ENCODE measurements around the gene ITPR1. TPM values are rescaled to one million over a fixed set of nuclear protein-coding genes. Genes with fewer than 3 reads are reported as not detected.

ITPR1 gene
- total RNA-seq, 1 experiment from 2014 or later: 11.3 TPM

GRCh38 chr3:4633078-4634004 is 140.2 kb downstream of the ITPR1 start:
- intact Hi-C loops (cut with micrococcal nuclease; ENCODE audit: unreplicated experiment): loop anchor here (1.0 to 5.0 kb wide), 5 partner anchors 141 to 1433 kb away; partner anchors contain the start of gene ITPR1
- Histone ChIP-seq H2AFZ (no peak overlapping the region), H4K20me1 (ENCODE audit: insufficient read depth) (no peaks in the 10 kb centered on the region), H3K4me1 (replicated peaks; ENCODE audit: insufficient read depth) (no peaks in the 10 kb centered on the region), H3F3A (ENCODE audit: insufficient read depth, low read depth) (no peaks in the 10 kb centered on the region), H3K27me3 (ENCODE audit: insufficient read depth, low read depth) (no peaks in the 10 kb centered on the region), H3K36me3 (ENCODE audit: low read depth) (no peaks in the 10 kb centered on the region), H3K79me2 (ENCODE audit: low read depth) (no peaks in the 10 kb centered on the region), H3K4me2 (no peak overlapping the region), H3K27ac (no peak overlapping the region), H3K9me3 (ENCODE audit: insufficient read depth, low read depth) (no peaks in the 10 kb centered on the region), H3K9me2 (ENCODE audit: insufficient read depth) (no peaks in the 10 kb centered on the region), H3K4me3 (no peak overlapping the region)
- DNase-seq: peak; percentile 12 to 43
- ChIA-PET POLR2A (ENCODE audit: unreplicated experiment) (interaction anchor here (0.5 to 0.6 kb wide), 3 partner anchors 145 to 346 kb away, joined by 4 to 10 read pairs (median 9); partner anchors contain the start of gene BHLHE40), CTCF (interaction anchor here (0.6 to 1.5 kb wide), 4 partner anchors 250 to 327 kb away, joined by 3 to 12 read pairs (median 4); no protein-coding TSS in a partner anchor)
- BruUV-seq (replicated peaks): no TSS peak
- TF ChIP-seq CTCF (conservative IDR thresholded peaks at IDR 0.05): peak; percentile 77
- TF ChIP-seq EZH2 (IDR thresholded peaks at IDR 0.05; ENCODE audit: low read depth): no peak

DNA sequence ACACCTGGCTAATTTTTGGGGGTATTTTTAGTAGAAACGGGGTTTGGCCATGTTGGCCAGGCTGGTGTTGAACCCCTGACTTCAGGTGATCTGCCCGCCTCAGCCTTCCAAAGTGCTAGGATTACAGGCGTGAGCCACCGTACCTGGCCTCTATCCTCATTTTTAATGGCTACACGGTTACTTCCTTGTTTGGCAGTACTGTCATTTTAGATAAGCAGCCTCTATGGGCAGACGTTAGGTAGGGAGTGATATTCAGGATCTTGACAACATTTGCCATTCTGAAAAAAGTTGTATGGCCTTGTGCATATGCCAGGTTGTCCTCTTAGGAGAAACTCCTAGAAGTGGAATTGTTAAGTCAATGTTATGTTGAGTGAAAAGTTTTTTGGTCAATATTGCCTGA is 141.7 kb downstream of the ITPR1 start:
- CTCF ChIA-PET: no interaction called here
- H3K79me2 ChIP-seq (ENCODE audit: low read depth): no peaks in the 10 kb centered on the region
- TF ChIP-seq EZH2 (IDR thresholded peaks at IDR 0.05; ENCODE audit: low read depth) (no peak), CTCF (conservative IDR thresholded peaks at IDR 0.05) (no peak)
- H4K20me1 ChIP-seq (ENCODE audit: insufficient read depth): no peaks in the 10 kb centered on the region
- POLR2A ChIA-PET (ENCODE audit: unreplicated experiment): no interaction called here
- H3K9me3 ChIP-seq (ENCODE audit: insufficient read depth, low read depth): no peaks in the 10 kb centered on the region
- H3F3A ChIP-seq (ENCODE audit: insufficient read depth, low read depth): no peaks in the 10 kb centered on the region
- no peaks in the 10 kb centered on the region for H3K4me1 ChIP-seq (replicated peaks; ENCODE audit: insufficient read depth)
- H2AFZ ChIP-seq: no peak overlapping the region
- BruUV-seq (replicated peaks): no TSS peak
- intact Hi-C loops (cut with micrococcal nuclease; ENCODE audit: unreplicated experiment): loop anchor here (5.0 kb wide), 1 partner anchor 143 kb away; the partner anchor contains the start of gene ITPR1
- no peaks in the 10 kb centered on the region for H3K36me3 ChIP-seq (ENCODE audit: low read depth)
- no peak overlapping the region for H3K27ac ChIP-seq
- no peak overlapping the region for H3K4me3 ChIP-seq
- DNase-seq: no peak
- no peak overlapping the region for H3K4me2 ChIP-seq
- no peaks in the 10 kb centered on the region for H3K9me2 ChIP-seq (ENCODE audit: insufficient read depth)
- no peaks in the 10 kb centered on the region for H3K27me3 ChIP-seq (ENCODE audit: insufficient read depth, low read depth)

GRCh38 chr3:4637265-4637664 is 144.1 kb downstream of the ITPR1 start:
- TF ChIP-seq EZH2 (IDR thresholded peaks at IDR 0.05; ENCODE audit: low read depth): no peak
- TF ChIP-seq CTCF (conservative IDR thresholded peaks at IDR 0.05): no peak
- H3K9me2 ChIP-seq (ENCODE audit: insufficient read depth): no peaks in the 10 kb centered on the region
- H3F3A ChIP-seq (ENCODE audit: insufficient read depth, low read depth): no peaks in the 10 kb centered on the region
- H3K36me3 ChIP-seq (ENCODE audit: low read depth): no peaks in the 10 kb centered on the region
- no peak overlapping the region for H3K4me2 ChIP-seq
- POLR2A ChIA-PET (ENCODE audit: unreplicated experiment): no interaction called here
- no peak for DNase-seq
- H3K4me3 ChIP-seq: no peak overlapping the region
- no peak overlapping the region for H2AFZ ChIP-seq
- H3K79me2 ChIP-seq (ENCODE audit: low read depth): no peaks in the 10 kb centered on the region
- H3K27me3 ChIP-seq (ENCODE audit: insufficient read depth, low read depth): no peaks in the 10 kb centered on the region
- intact Hi-C loops (cut with micrococcal nuclease; ENCODE audit: unreplicated experiment): no loop called here
- H3K4me1 ChIP-seq (replicated peaks; ENCODE audit: insufficient read depth): no peaks in the 10 kb centered on the region
- H4K20me1 ChIP-seq (ENCODE audit: insufficient read depth): no peaks in the 10 kb centered on the region
- no TSS peak for BruUV-seq (replicated peaks)
- no peaks in the 10 kb centered on the region for H3K9me3 ChIP-seq (ENCODE audit: insufficient read depth, low read depth)
- H3K27ac ChIP-seq: no peak overlapping the region
- CTCF ChIA-PET: no interaction called here

All from PC-9 (cell line).